Measurements from ENCODE around the gene MEGF6. TPM values are rescaled to one million over a fixed set of nuclear protein-coding genes. Genes with fewer than 3 reads are reported as not detected.

The MEGF6 gene
- total and polyA plus RNA-seq, 9 of the 15 experiments (the other 6 are each of a cell fraction or from before 2014, with no cell fraction given): 0.03 to 1.7 (median 0.24) TPM; not detected in 3

- peak; percentile 90 for TF ChIP-seq CREB1 (IDR thresholded peaks at IDR 0.05)
- TF ChIP-seq CREB1 (CRISPR knock-in tag; IDR thresholded peaks at IDR 0.05): peak; percentile 76; the same call in 1 of the 2 replicates
- TF ChIP-seq IRF2 (CRISPR knock-in tag; IDR thresholded peaks at IDR 0.05): no peak
- TF ChIP-seq HNRNPK (IDR thresholded peaks at IDR 0.05; ENCODE audit: low read depth, low read length, poor library complexity, severe bottlenecking): no peak
- no peak for TF ChIP-seq FOXA1 (IDR thresholded peaks at IDR 0.05; ENCODE audit: borderline replicate concordance)
- no peak; the same call in 1 of the 2 replicates for TF ChIP-seq ZNF274 (IDR thresholded peaks at IDR 0.05; ENCODE audit: borderline replicate concordance, low read depth, low read length)
- no peak for TF ChIP-seq LEF1 (IDR thresholded peaks at IDR 0.05)
- TF ChIP-seq EP300 (IDR thresholded peaks at IDR 0.05; ENCODE audit: low read length): peak; percentile 23; the same call in 1 of the 2 replicates
- no peak for TF ChIP-seq PBX2 (CRISPR knock-in tag; IDR thresholded peaks at IDR 0.05; ENCODE audit: low read depth)
- TF ChIP-seq PBX2 (tag; conservative IDR thresholded peaks at IDR 0.05; ENCODE audit: low read depth): no peak
- TF ChIP-seq ZNF707 (CRISPR knock-in tag; conservative IDR thresholded peaks at IDR 0.05): no peak
- no peak for TF ChIP-seq NR4A1 (CRISPR knock-in tag; IDR thresholded peaks at IDR 0.05)
- TF ChIP-seq NR4A1 (tag; IDR thresholded peaks at IDR 0.05): no peak
- TF ChIP-seq YY1 (IDR thresholded peaks at IDR 0.05; ENCODE audit: borderline replicate concordance in 1 of 3, control insufficient read depth in 1 of 3, extremely low read depth in 1 of 3, insufficient read depth in 3 of 3, insufficient read length in 1 of 3, insufficient replicate concordance in 2 of 3, low read depth in 1 of 3, low read length in 2 of 3): peak; percentile 52 to 95 (median 91)
- TF ChIP-seq BRF2 (IDR thresholded peaks at IDR 0.05; ENCODE audit: borderline replicate concordance, insufficient read depth, insufficient read length): no peak
- no peak; the same call in 1 of the 2 replicates for TF ChIP-seq HMGXB4 (CRISPR knock-in tag; IDR thresholded peaks at IDR 0.05)
- no peak for TF ChIP-seq ZKSCAN3 (CRISPR knock-in tag; IDR thresholded peaks at IDR 0.05)
- no peak for TF ChIP-seq BMI1 (IDR thresholded peaks at IDR 0.05; ENCODE audit: low read length)
- 0 out of 2 replicates have a peak, but pooled peaks have one; percentile 64 for TF ChIP-seq ZNF395 (CRISPR knock-in tag; IDR thresholded peaks at IDR 0.05)
- TF ChIP-seq MAFF (IDR thresholded peaks at IDR 0.05; ENCODE audit: low read length): no peak
These were observed 38.3 kb upstream of the MEGF6 start, which contains the start of gene WRAP73 (continued) for GRCh38 chr1:3649342-3650247.

All from K562 (cell line).